Endodermal cell (in vitro differentiated cells): ENCODE measurements around the gene DPM3. TPM values are rescaled to one million over a fixed set of nuclear protein-coding genes. Genes with fewer than 3 reads are reported as not detected.
"Not testable (repeated sequence)": the region's sequence is repeated elsewhere in the genome, so short reads cannot be mapped to it uniquely, and the experiment has no call there.

Experiments
- DNase-seq: peaks from one replicate; pipeline ENCODE4 v3.0.0-alpha.2; 2017
- H3K27ac ChIP-seq: 2 replicates; pipeline ENCODE4 v1.5.1; 2013; ENCODE audit warnings: mild to moderate bottlenecking, low read depth, low read length, moderate library complexity
- H3K27me3 ChIP-seq: 2 replicates; pipeline ENCODE4 v1.6.1; 2013; ENCODE audit warnings: mild to moderate bottlenecking, low read length, moderate library complexity; ENCODE audit not compliant: insufficient read depth, control insufficient read depth, poor library complexity, severe bottlenecking
- H3K36me3 ChIP-seq: 2 replicates; pipeline ENCODE4 v1.7.0; 2013; ENCODE audit warnings: mild to moderate bottlenecking, low read length, moderate library complexity; ENCODE audit not compliant: control insufficient read depth, insufficient read depth
- H3K4me1 ChIP-seq: one replicate; pipeline ENCODE4 v1.7.0; 2013; ENCODE audit warnings: low read length; ENCODE audit not compliant: control insufficient read depth, insufficient read depth
- H3K4me3 ChIP-seq: 2 replicates; pipeline ENCODE4 v1.5.1; 2013; ENCODE audit warnings: mild to moderate bottlenecking, low read length, moderate library complexity
- H3K9ac ChIP-seq: 2 replicates; pipeline ENCODE4 v1.6.1; 2013; ENCODE audit warnings: mild to moderate bottlenecking, low read length, moderate library complexity; ENCODE audit not compliant: poor library complexity, severe bottlenecking; ENCODE audit errors: extremely low read depth
- H3K9me3 ChIP-seq: 2 replicates; pipeline ENCODE4 v1.6.1; 2013; ENCODE audit warnings: mild to moderate bottlenecking, low read length, moderate library complexity; ENCODE audit not compliant: control insufficient read depth
- H3K27ac Mint-ChIP-seq: 2 replicates; pipeline ENCODE4 v1.8.0; 2020; ENCODE audit warnings: mixed read lengths
- H3K27me3 Mint-ChIP-seq: 2 replicates; pipeline ENCODE4 v1.8.0; 2021; ENCODE audit warnings: mild to moderate bottlenecking, mixed read lengths; ENCODE audit not compliant: insufficient read depth
- H3K36me3 Mint-ChIP-seq: 2 replicates; pipeline ENCODE4 v1.8.0; 2020; ENCODE audit warnings: low read depth, mixed read lengths
- H3K4me1 Mint-ChIP-seq: 2 replicates; pipeline ENCODE4 v1.8.0; 2020; ENCODE audit warnings: mixed read lengths
- H3K4me3 Mint-ChIP-seq: 2 replicates; pipeline ENCODE4 v1.8.0; 2020; ENCODE audit warnings: mild to moderate bottlenecking, moderate library complexity, mixed read lengths
- H3K9me3 Mint-ChIP-seq: 2 replicates; pipeline ENCODE4 v1.8.0; 2020; ENCODE audit warnings: mild to moderate bottlenecking, mixed read lengths
- WGBS, 2 experiments: methylation state at CpG; one replicate each; pipeline versions ENCODE4 v1.1.5 to v1.1.7; 2013; ENCODE audit warnings: missing lambda C conversion rate in 2 of 2, mixed read lengths in 1 of 2; ENCODE audit not compliant: insufficient coverage in 1 of 2, insufficient read length in 1 of 2; 5-methylcytosine and 5-hydroxymethylcytosine counted together
- total RNA-seq, 2 donors: library from RNA; stranded (reverse); fragmentation: NEBNext Ultra II Directional in 1 of 2; extraction: Animal tissue kit (Norgen Biotek cat#: 25700) in 1 of 2; gene quantifications; 2 replicates in 1 of 2; 3 replicates in 1 of 2; pipeline ENCODE4 v1.2.1, GENCODE V29; 2021
- TF ChIP-seq, protein P1 (sequence below): fragments of 200-600 bp; sonication (generic); conservative IDR thresholded peaks from 2 replicates; pipeline ENCODE4 v1.5.0; 2021; ENCODE audit warnings: antibody characterized with exemption, mild to moderate bottlenecking

The DPM3 gene
- total RNA-seq, 2 donors from 2014 or later: 48.8 to 73.4 TPM

DNA sequence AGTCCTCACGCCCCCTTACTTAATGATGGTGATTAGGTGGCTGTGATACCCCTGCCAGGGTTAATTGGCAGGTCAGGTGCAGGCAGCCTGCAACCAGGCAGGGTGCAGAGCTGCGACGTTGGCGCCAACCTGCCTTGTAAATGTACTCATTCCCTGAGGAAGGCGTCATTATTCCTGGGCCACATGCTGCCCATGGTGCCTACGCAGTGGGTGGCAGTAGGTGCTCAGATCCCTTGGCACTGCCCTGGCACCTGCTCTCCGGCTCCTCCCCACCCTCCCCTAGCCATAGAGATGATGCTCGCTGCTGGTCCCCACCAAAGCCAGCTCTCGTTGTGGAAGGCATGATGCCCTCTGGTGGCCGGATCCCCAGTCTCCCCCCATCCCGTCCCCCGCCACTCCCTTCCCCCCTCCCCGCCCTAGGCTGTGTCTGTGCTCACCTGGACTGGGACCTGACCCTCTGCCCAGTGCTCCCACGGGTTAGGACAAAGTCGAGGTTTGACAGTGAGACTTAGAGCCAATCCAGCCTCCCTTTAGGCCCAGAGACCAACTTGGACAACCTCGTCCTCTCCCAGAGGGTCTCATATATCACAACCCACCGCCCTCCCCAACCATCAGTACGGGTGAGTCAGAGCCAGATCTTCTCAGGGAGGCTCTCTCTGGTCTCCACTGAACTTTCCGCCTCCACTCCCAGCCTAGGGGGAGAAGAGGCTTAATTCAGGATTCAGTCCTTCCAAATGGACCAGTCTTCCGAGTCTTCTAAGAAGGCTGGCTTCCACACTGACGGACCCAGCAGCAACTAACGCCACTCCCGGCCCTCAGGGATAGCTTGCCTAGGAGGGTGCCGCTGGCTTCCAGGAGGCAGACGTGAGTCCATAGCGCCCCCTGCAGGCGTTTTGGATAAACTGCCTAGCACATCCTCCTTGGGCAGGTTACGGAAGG is 27.1 kb upstream of the DPM3 start:
- peak; percentile 97 for DNase-seq

DNA sequence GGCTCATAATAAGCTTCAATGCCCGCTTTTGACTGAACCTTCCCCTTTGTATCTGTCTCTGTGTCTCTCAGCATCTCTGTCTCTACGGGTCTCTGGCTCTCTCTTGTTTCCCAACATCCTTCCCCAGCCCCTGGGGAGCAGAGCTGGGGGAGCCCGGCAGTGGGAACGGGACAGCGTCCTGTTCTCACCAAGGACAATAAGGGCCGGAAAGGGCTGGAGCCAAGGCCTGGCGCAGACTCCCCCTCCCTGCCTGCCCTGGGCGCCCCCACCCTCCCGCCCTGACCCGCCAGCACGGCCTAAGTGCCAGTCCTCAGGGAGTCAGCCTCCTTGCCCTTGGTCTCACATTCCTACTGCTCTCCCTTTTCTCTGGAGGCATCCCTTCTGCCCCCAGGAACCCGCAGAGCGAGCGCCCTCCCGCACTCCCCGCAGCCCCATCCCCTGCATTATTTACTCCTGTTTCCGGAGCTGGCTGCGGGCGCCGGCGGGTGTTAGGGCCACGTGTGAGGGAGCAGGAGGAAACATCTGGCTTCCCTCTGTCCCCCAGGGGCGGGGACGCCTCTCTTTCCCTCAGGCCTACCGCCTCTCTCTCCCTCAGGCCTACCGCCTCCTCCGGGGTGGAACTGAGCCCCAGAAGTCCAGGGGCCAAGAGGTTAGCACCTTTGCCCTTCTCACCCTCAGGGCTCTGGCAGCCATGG is 26.3 kb upstream of the DPM3 start:
- peak; percentile 73 for DNase-seq
- H3K27ac Mint-ChIP-seq: no peak overlapping the region

More for the DNA sequence above, 27.1 kb upstream of the DPM3 start:
- Mint-ChIP-seq H3K4me1 (peaks cover 8% of the 10 kb centered on the region), H3K27me3 (no peaks in the 10 kb centered on the region), H3K4me3 (peak overlapping the region; percentile 55), H3K27ac (no peak overlapping the region), H3K36me3 (peaks cover 16% of the 10 kb centered on the region), H3K9me3 (no peaks in the 10 kb centered on the region)
- H3K9me3 ChIP-seq: no peaks in the 10 kb centered on the region
- H3K36me3 ChIP-seq: peaks cover 13% of the 10 kb centered on the region
- H3K27ac ChIP-seq: no peak overlapping the region
- H3K9ac ChIP-seq: no peak overlapping the region
- H3K4me3 ChIP-seq: peak overlapping the region; percentile 78
- 14 to 25% methylated on average over 15 to 28 of the region's 28 CpGs for whole genome bisulfite sequencing, 2 experiments
- TF ChIP-seq, protein P1, sequence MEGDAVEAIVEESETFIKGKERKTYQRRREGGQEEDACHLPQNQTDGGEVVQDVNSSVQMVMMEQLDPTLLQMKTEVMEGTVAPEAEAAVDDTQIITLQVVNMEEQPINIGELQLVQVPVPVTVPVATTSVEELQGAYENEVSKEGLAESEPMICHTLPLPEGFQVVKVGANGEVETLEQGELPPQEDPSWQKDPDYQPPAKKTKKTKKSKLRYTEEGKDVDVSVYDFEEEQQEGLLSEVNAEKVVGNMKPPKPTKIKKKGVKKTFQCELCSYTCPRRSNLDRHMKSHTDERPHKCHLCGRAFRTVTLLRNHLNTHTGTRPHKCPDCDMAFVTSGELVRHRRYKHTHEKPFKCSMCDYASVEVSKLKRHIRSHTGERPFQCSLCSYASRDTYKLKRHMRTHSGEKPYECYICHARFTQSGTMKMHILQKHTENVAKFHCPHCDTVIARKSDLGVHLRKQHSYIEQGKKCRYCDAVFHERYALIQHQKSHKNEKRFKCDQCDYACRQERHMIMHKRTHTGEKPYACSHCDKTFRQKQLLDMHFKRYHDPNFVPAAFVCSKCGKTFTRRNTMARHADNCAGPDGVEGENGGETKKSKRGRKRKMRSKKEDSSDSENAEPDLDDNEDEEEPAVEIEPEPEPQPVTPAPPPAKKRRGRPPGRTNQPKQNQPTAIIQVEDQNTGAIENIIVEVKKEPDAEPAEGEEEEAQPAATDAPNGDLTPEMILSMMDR: peak; percentile 84
- H3K4me1 ChIP-seq: no peaks in the 10 kb centered on the region
- H3K27me3 ChIP-seq: no peaks in the 10 kb centered on the region

DNA sequence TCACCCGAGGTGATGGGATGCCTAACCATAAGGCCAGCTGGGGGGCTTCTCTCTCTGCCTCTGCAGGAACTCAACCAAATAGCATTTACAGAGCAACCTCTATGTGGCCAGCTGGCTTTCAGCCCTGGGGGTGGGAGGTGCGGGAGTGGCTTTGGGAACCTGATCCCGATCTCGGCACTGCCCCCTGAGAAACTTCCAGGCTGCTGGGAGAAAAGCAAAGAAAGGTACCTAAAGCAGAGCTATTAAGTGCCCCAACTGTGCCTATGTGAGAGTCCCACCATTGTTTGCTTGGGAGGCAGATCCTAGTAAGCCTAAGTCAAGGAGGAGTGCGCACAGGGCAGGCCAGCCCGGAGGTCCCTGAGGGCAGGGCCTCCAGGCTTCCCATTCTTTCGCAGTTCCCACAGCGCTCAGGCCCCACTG is 25.7 kb upstream of the DPM3 start:
- no peaks in the 10 kb centered on the region for H3K27me3 ChIP-seq
- no peaks in the 10 kb centered on the region for H3K4me1 ChIP-seq
- no peaks in the 10 kb centered on the region for H3K27me3 Mint-ChIP-seq
- WGBS, 2 experiments: 79 to 80% methylated on average over 7 to 8 of the region's 8 CpGs
- DNase-seq: peak; percentile 58
- H3K4me3 Mint-ChIP-seq: no peak overlapping the region
- H3K9me3 ChIP-seq: no peaks in the 10 kb centered on the region
- H3K27ac ChIP-seq: no peak overlapping the region
- peaks cover 13% of the 10 kb centered on the region for H3K36me3 ChIP-seq
- peaks cover 13% of the 10 kb centered on the region for H3K36me3 Mint-ChIP-seq
- H3K27ac Mint-ChIP-seq: no peak overlapping the region
- peaks cover 3% of the 10 kb centered on the region for H3K4me1 Mint-ChIP-seq
- no peak overlapping the region for H3K4me3 ChIP-seq
- H3K9ac ChIP-seq: no peak overlapping the region
- TF ChIP-seq, protein P1: no peak
- H3K9me3 Mint-ChIP-seq: no peaks in the 10 kb centered on the region

More for the DNA sequence above, 26.3 kb upstream of the DPM3 start:
- Mint-ChIP-seq H3K4me1 (peaks cover 3% of the 10 kb centered on the region), H3K27me3 (no peaks in the 10 kb centered on the region), H3K4me3 (no peak overlapping the region), H3K9me3 (no peaks in the 10 kb centered on the region), H3K36me3 (peaks cover 16% of the 10 kb centered on the region)
- Histone ChIP-seq H3K4me3 (no peak overlapping the region), H3K36me3 (peaks cover 13% of the 10 kb centered on the region), H3K27me3 (no peaks in the 10 kb centered on the region), H3K9ac (no peak overlapping the region), H3K9me3 (no peaks in the 10 kb centered on the region), H3K27ac (no peak overlapping the region), H3K4me1 (no peaks in the 10 kb centered on the region)
- 55 to 76% methylated on average over 4 to 27 of the region's 27 CpGs for WGBS, 2 experiments
- TF ChIP-seq, protein P1: no peak

- not testable (repeated sequence) for H3K27ac Mint-ChIP-seq, H3K4me3 ChIP-seq, H3K36me3 ChIP-seq, H3K27me3 Mint-ChIP-seq, H3K36me3 Mint-ChIP-seq, H3K4me1 ChIP-seq, H3K4me1 Mint-ChIP-seq, H3K27ac ChIP-seq, H3K9me3 ChIP-seq, H3K9me3 Mint-ChIP-seq, H3K27me3 ChIP-seq, H3K4me3 Mint-ChIP-seq, H3K9ac ChIP-seq
- 79 to 89% methylated on average over 6 to 9 of the region's 11 CpGs for WGBS, 2 experiments
- peak; percentile 17 for DNase-seq
Observed at GRCh38 chr1:155164625-155165024, 24.3 kb upstream of the DPM3 start.

GRCh38 chr1:155163785-155164184 is 23.5 kb upstream of the DPM3 start:
- H3K9me3 Mint-ChIP-seq, H3K27ac ChIP-seq, DNase-seq, H3K4me1 Mint-ChIP-seq, H3K9me3 ChIP-seq, H3K27me3 ChIP-seq, H3K36me3 ChIP-seq, H3K4me3 ChIP-seq, H3K4me1 ChIP-seq, H3K27ac Mint-ChIP-seq, H3K9ac ChIP-seq, H3K36me3 Mint-ChIP-seq, H3K4me3 Mint-ChIP-seq: not testable (repeated sequence)
- H3K27me3 Mint-ChIP-seq: peaks cover 12% of the 10 kb centered on the region
- WGBS, 2 experiments: 70 to 92% methylated on average over 2 to 4 of the region's 4 CpGs
